K562 (cell line): Measurements from ENCODE around the gene NRSN2. TPM values are rescaled to one million over a fixed set of nuclear protein-coding genes. Genes with fewer than 3 reads are reported as not detected.

ENCODE experiments used
- FOXJ3 ChIP-seq: sonication (generic); formaldehyde crosslinking; IDR thresholded peaks from 2 replicates; pipeline ENCODE4 v1.4.0; 2020; ENCODE audit warnings: mild to moderate bottlenecking, missing genetic modification reagents
- FOXP4 ChIP-seq: sonication (generic); formaldehyde crosslinking; IDR thresholded peaks from 2 replicates; pipeline ENCODE4 v1.8.0; 2022; ENCODE audit warnings: mild to moderate bottlenecking, missing genetic modification reagents, borderline replicate concordance
- GABPB2 ChIP-seq: fragments of 250-450 bp; sonication (Bioruptor Pico); conservative IDR thresholded peaks from 2 replicates; pipeline ENCODE4 v1.5.1; 2021; ENCODE audit warnings: mild to moderate bottlenecking
- KDM5B ChIP-seq: fragments of 200-600 bp; sonication (generic); IDR thresholded peaks from 2 replicates; pipeline ENCODE4 v1.6.1; 2012; ENCODE audit warnings: low read depth, mild to moderate bottlenecking, moderate library complexity, low read length, control low read depth, inconsistent platforms; ENCODE audit not compliant: insufficient replicate concordance
- KLF13 ChIP-seq: fragments of 450-650 bp; IDR thresholded peaks from 2 replicates; pipeline ENCODE4 v1.6.1; 2016; ENCODE audit warnings: missing genetic modification characterization, low read depth, mild to moderate bottlenecking, missing compliant biosample characterization, moderate library complexity, borderline replicate concordance
- LCOR ChIP-seq: sonication (generic); formaldehyde crosslinking; IDR thresholded peaks from 2 replicates; pipeline ENCODE4 v1.8.0; 2022; ENCODE audit warnings: mild to moderate bottlenecking, missing genetic modification reagents
- LEF1 ChIP-seq: fragments of 450-650 bp; IDR thresholded peaks from 2 replicates; pipeline ENCODE4 v1.6.1; 2016; ENCODE audit warnings: mild to moderate bottlenecking
- NR3C1 ChIP-seq: sonication (generic); formaldehyde crosslinking; IDR thresholded peaks from 2 replicates; pipeline ENCODE4 v1.8.1; 2022; ENCODE audit warnings: missing genetic modification reagents
- TBP ChIP-seq: optimal IDR thresholded peaks from 2 replicates; pipeline ENCODE3; 2011; ENCODE audit warnings: low read depth, low read length, improper control_type of control experiment
- TRIM28 ChIP-seq: fragments of 450-650 bp; IDR thresholded peaks from 2 replicates; pipeline ENCODE4 v1.6.1; 2017
- U2AF1 ChIP-seq: fragments of 200-400 bp; formaldehyde crosslinking; optimal IDR thresholded peaks from 2 replicates; pipeline ENCODE3; 2017; ENCODE audit warnings: mild to moderate bottlenecking, low read depth, low read length, moderate library complexity
- ZBTB7A ChIP-seq: IDR thresholded peaks from 2 replicates; pipeline ENCODE4 v1.6.1; 2011; ENCODE audit warnings: low read depth, mild to moderate bottlenecking, low read length, moderate library complexity, borderline replicate concordance; ENCODE audit not compliant: control insufficient read depth
- polyA plus RNA-seq, 8 experiments: library from polyadenylated mRNA; depleted of rRNA in 4 of 8; stranded (reverse) in 5 of 8; unstranded in 3 of 8; fragments of >200 nt; fragmentation: Nextera tagmentation in 2 of 8; fragmentation: Illumina TruSeq in 1 of 8; extraction: Ambion mirVana in 2 of 8; extraction: Trizol in 1 of 8; gene quantifications; 2 replicates each; pipeline versions ENCODE4 v1.2.1 to v1.2.3, GENCODE V29; 2011 to 2014; ENCODE audit warnings: inconsistent platforms in 1 of 8, missing spikeins in 1 of 8
- total RNA-seq, 7 experiments: library from RNA; depleted of rRNA in 6 of 7; stranded (reverse); fragments of >200 nt in 6 of 7; fragmentation: Illumina TruSeq in 2 of 7; extraction: Trizol in 2 of 7; gene quantifications; 2 replicates each; pipeline versions ENCODE4 v1.2.1 to v1.2.3, GENCODE V29; 2011 to 2021; ENCODE audit warnings: low replicate concordance in 1 of 7
- TF ChIP-seq, protein P1 (sequence below): fragments of 450-650 bp; IDR thresholded peaks from 2 replicates; pipeline ENCODE4 v1.6.1; 2016; ENCODE audit warnings: mild to moderate bottlenecking, moderate library complexity

Gene NRSN2
- total and polyA plus RNA-seq, 9 of the 15 experiments (the other 6 are each of a cell fraction or from before 2014, with no cell fraction given), result 7.5 to 29.7 (median 11.1) TPM

DNA sequence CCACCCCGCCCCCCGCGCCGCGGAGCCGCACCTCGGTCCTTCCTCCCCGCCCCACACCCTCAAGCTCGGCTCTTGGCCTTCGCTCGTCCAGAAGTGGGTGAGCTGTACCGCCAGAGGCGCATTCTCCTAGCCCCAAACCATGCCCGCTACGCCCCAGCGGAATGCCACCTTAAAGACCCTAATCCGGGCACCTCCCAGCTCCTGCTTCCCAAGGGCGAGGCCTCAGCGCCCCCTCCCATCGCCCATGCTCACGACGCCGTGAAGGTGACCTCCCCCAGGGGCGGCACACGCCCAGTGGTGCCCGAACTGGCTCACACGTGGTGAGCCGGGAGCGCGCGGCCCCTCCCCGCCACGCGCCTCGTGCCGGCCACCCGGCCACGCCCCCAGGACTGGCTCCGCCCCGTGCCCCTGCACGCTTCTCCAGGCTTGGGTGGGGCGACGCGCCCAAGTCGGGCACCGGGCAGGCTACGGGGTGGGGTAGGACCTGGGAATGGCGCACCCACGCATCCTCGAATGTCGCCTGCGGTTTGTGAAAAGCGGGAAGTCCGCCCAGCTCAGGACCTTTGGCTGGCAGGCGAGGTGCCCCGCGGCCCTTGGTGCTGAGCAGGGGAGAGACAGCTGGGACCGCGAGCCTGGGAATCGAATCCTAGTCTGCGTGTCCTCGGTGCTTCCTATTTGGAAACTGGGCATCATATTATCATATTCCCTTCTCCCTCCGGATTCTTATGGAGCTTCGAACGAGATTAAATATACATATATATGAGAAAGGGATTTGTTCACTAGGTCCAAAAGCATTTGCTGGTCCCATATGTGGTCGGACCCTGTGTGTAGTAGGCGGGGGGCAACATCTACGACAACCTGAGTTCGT lies 22.5 kb upstream of the NRSN2 start (continued):
- peak; percentile 99 for TF ChIP-seq FOXP4
- TF ChIP-seq U2AF1, result no peak
- no peak for TF ChIP-seq GABPB2
- TF ChIP-seq LCOR (CRISPR knock-in tag), result peak; percentile 65; the same call in 1 of the 2 replicates
- peak; percentile 47 for TF ChIP-seq TBP
- TF ChIP-seq, protein P1, sequence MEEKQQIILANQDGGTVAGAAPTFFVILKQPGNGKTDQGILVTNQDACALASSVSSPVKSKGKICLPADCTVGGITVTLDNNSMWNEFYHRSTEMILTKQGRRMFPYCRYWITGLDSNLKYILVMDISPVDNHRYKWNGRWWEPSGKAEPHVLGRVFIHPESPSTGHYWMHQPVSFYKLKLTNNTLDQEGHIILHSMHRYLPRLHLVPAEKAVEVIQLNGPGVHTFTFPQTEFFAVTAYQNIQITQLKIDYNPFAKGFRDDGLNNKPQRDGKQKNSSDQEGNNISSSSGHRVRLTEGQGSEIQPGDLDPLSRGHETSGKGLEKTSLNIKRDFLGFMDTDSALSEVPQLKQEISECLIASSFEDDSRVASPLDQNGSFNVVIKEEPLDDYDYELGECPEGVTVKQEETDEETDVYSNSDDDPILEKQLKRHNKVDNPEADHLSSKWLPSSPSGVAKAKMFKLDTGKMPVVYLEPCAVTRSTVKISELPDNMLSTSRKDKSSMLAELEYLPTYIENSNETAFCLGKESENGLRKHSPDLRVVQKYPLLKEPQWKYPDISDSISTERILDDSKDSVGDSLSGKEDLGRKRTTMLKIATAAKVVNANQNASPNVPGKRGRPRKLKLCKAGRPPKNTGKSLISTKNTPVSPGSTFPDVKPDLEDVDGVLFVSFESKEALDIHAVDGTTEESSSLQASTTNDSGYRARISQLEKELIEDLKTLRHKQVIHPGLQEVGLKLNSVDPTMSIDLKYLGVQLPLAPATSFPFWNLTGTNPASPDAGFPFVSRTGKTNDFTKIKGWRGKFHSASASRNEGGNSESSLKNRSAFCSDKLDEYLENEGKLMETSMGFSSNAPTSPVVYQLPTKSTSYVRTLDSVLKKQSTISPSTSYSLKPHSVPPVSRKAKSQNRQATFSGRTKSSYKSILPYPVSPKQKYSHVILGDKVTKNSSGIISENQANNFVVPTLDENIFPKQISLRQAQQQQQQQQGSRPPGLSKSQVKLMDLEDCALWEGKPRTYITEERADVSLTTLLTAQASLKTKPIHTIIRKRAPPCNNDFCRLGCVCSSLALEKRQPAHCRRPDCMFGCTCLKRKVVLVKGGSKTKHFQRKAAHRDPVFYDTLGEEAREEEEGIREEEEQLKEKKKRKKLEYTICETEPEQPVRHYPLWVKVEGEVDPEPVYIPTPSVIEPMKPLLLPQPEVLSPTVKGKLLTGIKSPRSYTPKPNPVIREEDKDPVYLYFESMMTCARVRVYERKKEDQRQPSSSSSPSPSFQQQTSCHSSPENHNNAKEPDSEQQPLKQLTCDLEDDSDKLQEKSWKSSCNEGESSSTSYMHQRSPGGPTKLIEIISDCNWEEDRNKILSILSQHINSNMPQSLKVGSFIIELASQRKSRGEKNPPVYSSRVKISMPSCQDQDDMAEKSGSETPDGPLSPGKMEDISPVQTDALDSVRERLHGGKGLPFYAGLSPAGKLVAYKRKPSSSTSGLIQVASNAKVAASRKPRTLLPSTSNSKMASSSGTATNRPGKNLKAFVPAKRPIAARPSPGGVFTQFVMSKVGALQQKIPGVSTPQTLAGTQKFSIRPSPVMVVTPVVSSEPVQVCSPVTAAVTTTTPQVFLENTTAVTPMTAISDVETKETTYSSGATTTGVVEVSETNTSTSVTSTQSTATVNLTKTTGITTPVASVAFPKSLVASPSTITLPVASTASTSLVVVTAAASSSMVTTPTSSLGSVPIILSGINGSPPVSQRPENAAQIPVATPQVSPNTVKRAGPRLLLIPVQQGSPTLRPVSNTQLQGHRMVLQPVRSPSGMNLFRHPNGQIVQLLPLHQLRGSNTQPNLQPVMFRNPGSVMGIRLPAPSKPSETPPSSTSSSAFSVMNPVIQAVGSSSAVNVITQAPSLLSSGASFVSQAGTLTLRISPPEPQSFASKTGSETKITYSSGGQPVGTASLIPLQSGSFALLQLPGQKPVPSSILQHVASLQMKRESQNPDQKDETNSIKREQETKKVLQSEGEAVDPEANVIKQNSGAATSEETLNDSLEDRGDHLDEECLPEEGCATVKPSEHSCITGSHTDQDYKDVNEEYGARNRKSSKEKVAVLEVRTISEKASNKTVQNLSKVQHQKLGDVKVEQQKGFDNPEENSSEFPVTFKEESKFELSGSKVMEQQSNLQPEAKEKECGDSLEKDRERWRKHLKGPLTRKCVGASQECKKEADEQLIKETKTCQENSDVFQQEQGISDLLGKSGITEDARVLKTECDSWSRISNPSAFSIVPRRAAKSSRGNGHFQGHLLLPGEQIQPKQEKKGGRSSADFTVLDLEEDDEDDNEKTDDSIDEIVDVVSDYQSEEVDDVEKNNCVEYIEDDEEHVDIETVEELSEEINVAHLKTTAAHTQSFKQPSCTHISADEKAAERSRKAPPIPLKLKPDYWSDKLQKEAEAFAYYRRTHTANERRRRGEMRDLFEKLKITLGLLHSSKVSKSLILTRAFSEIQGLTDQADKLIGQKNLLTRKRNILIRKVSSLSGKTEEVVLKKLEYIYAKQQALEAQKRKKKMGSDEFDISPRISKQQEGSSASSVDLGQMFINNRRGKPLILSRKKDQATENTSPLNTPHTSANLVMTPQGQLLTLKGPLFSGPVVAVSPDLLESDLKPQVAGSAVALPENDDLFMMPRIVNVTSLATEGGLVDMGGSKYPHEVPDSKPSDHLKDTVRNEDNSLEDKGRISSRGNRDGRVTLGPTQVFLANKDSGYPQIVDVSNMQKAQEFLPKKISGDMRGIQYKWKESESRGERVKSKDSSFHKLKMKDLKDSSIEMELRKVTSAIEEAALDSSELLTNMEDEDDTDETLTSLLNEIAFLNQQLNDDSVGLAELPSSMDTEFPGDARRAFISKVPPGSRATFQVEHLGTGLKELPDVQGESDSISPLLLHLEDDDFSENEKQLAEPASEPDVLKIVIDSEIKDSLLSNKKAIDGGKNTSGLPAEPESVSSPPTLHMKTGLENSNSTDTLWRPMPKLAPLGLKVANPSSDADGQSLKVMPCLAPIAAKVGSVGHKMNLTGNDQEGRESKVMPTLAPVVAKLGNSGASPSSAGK, result peak; percentile 91
- TF ChIP-seq KLF13 (tag), result peak; percentile 81
- TF ChIP-seq KDM5B, result peak; percentile 19
- no peak for TF ChIP-seq TRIM28
- TF ChIP-seq ZBTB7A, result peak; percentile 41; the same call in 1 of the 2 replicates
- no peak for TF ChIP-seq FOXJ3
- peak; percentile 15; the same call in 1 of the 2 replicates for TF ChIP-seq LEF1
- TF ChIP-seq NR3C1 (CRISPR knock-in tag), result peak; percentile 97
